Gastroesophageal sphincter (tissue), 3 donors: Measurements from ENCODE around the gene SAMD4A.

Source experiments
- POLR2A ChIP-seq, 2 donors: fragments of 450-650 bp; IDR thresholded peaks; one replicate each; pipeline ENCODE4 v1.6.1; 2017; ENCODE audit warnings: antibody characterized with exemption in 2 of 2, mild to moderate bottlenecking in 2 of 2, moderate library complexity in 1 of 2
- POLR2AphosphoS5 ChIP-seq: sonication (generic); formaldehyde crosslinking; IDR thresholded peaks from one replicate; pipeline ENCODE4 v1.6.1; 2017; ENCODE audit warnings: antibody characterized with exemption
- TF ChIP-seq, protein P1 (sequence below), 4 experiments: fragments of 200-600 bp in 2 of 4; fragments of 450-650 bp in 2 of 4; sonication (generic) in 1 of 4; IDR thresholded peaks; one replicate each; pipeline ENCODE4 v1.5.1; 2017 to 2019; ENCODE audit warnings: antibody characterized with exemption in 4 of 4, mild to moderate bottlenecking in 2 of 4, moderate library complexity in 2 of 4

DNA sequence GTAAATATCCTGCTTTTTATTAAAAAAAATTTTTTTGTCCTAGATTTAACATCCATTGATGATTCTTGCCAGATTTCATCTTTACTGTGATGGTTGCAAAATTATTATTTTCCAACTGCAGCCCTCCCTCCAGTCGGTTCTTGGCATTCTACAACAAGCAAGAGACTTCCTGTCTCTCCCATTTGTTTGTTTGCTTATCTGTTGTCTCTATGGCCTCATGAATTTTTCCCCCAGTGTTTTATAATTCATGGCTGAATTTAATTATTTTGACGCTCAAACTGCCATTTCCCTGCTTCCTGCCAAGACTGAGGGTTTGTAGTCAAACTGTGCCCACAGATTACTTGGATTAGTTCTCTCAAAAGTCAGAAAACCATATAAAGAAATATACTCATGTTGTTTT is 31.3 kb upstream of the SAMD4A start:
- TF ChIP-seq, protein P1, sequence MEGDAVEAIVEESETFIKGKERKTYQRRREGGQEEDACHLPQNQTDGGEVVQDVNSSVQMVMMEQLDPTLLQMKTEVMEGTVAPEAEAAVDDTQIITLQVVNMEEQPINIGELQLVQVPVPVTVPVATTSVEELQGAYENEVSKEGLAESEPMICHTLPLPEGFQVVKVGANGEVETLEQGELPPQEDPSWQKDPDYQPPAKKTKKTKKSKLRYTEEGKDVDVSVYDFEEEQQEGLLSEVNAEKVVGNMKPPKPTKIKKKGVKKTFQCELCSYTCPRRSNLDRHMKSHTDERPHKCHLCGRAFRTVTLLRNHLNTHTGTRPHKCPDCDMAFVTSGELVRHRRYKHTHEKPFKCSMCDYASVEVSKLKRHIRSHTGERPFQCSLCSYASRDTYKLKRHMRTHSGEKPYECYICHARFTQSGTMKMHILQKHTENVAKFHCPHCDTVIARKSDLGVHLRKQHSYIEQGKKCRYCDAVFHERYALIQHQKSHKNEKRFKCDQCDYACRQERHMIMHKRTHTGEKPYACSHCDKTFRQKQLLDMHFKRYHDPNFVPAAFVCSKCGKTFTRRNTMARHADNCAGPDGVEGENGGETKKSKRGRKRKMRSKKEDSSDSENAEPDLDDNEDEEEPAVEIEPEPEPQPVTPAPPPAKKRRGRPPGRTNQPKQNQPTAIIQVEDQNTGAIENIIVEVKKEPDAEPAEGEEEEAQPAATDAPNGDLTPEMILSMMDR (IDR thresholded peaks at IDR 0.05), result no peak
- TF ChIP-seq POLR2A (IDR thresholded peaks at IDR 0.05), result no peak
- TF ChIP-seq POLR2AphosphoS5, result no peak
